ENCODE measurements around the gene NINJ2.
"Not testable (repeated sequence)": the region's sequence is repeated elsewhere in the genome, so short reads cannot be mapped to it uniquely, and the experiment has no call there.

Gene NINJ2

GRCh38 chr12:641321-641720, 21.9 kb downstream of the NINJ2 start:
- DNase-seq (ENCODE audit: low spot score): not testable (repeated sequence)

DNA sequence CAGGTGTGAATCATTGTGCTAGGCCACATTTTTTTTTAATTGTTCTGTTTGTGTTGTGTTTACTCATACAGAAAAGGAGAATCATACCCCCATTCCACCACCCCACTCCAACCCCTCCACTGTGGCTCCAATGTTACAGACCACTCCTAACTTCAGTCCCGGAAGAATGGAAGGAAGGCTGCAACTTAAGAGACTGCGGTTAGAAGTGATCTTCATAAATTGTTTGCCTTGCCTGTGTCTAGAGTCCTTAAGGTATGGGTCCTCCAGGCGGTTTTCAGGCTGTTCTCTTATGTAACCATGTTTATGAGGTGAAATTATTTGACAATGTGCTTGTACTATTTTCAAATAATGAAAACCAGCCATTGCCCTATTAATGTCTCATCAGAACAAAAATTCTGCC, 22.5 kb downstream of the NINJ2 start:
- DNase-seq (ENCODE audit: low spot score): no peak

- no peak for DNase-seq (ENCODE audit: low spot score)
Observed at GRCh38 chr12:639988-640387, 23.3 kb downstream of the NINJ2 start.

DNA sequence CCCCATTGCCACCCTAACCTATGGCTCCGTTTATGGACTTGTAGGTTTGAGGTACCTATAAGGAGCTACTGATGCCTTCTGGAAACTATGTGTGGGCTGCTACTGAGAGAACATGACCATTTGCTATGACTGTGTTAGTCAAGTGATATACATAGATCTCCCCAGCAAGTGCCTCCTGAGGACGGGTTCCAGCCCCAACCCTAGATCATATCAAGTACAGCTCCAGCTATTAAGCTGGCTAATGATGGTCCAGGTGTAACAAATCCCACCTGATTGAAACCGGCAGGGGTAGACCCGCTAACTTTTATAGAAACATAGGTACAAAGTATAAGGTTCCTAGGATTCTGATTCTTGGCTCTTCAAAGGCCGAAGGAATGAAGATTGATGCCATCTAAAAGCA, 23.7 kb downstream of the NINJ2 start:
- DNase-seq (ENCODE audit: low spot score): no peak

DNA sequence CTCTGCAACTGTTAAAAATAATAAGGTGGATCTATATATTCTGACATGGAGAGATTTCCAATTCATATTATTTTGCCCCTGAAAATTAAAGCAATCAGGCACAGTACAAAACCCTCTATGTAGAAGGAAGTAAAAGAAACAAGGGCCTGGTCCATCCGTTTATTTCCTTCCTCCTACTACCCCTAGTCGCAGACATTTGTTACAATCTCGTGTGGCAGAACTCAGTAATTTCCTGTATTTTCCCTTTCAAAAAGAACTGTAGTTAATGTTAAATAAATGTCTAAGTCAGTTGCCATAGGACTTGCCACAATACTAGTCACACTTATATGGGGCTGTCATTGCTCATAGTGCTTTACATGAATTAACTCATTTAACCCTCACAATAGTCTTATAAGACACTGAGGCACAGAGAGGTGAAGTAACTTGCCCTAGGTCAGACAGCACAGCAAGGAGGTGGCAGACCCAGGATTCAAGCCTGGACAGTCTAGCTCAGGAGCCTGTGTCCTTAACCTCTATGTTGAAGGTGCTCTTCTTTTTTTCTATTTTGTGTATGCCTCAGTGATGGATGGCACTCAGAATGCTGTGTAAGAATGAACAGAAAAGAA, 24.2 kb downstream of the NINJ2 start:
- DNase-seq (ENCODE audit: low spot score): no peak

- no peak for DNase-seq (ENCODE audit: low spot score)
Observed at GRCh38 chr12:636632-637031, 26.6 kb downstream of the NINJ2 start.

DNA sequence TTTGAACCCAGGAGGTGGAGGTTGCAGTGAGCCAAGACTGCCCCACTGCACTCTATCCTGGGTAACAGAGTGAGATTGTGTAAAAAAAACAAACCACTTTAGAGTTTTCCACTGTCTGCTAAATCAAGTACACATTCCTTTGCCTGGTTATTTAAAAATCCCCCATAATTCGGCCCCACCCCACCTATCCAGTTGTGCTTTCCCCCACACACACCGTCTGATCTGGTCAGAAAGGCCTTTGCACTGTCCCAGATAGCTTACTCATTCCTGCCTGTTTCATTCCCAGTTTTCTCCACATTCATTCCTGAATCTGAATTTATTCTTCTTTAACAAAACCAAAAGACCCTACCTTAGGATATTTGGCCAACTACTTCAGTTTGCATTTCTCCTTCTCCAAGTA, 29.5 kb downstream of the NINJ2 start:
- DNase-seq (ENCODE audit: low spot score): no peak

- peak; percentile 87 for DNase-seq (ENCODE audit: low spot score)
Observed at GRCh38 chr12:632102-632696, 31.0 kb downstream of the NINJ2 start.

DNA sequence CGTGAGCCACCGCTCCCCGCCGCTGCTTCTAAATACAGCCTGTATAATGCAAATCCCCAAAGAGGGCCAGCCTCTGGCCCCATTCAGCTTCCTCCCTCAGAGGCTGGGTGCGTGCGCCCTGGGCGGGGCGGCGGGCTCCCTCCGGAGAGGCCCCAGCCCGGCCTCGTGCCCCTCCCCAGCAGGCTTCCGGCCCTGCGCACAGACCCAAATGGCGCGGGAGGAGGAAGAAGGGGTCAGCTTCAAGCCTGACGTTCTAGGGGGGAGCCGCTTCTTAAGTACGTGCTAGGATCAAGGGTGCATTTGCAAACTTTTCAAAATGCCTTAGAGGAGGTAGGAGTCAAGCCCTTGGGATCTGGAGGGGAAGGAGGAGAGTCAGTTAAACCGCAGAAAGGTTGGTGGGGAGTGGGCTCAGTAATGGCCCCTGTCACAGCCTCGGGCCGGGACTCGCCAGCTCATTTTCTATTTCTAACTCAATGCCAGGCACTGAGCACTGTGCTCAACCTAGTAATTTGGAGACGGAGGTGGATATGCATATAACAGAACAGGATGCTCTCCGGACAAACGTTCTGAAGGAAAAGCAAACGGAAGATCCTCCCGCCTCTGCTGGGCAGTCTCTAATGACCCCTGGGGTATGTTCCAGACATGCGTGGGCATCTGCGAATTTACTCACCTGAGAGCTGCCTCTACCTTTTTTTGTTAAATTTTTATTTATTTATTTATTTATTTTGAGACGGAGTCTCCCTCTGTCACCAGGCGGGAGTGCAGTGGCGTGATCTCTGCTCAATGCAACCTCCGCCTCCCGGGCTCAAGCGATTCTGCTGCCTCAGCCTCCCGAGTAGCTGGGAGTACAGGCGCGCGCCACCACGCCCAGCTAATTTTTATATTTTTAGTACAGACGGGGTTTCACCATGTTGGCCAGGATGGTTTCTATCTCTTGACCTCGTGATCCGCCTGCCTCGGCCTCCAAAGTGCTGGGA, 32.3 kb downstream of the NINJ2 start:
- DNase-seq (ENCODE audit: low spot score): no peak

GRCh38 chr12:628742-629078, 34.5 kb downstream of the NINJ2 start:
- not testable (repeated sequence) for DNase-seq (ENCODE audit: low spot score)

GRCh38 chr12:627863-628741, 35.1 kb downstream of the NINJ2 start:
- DNase-seq (ENCODE audit: low spot score): no peak

GRCh38 chr12:627285-627684, 36.0 kb downstream of the NINJ2 start:
- no peak for DNase-seq (ENCODE audit: low spot score)

DNA sequence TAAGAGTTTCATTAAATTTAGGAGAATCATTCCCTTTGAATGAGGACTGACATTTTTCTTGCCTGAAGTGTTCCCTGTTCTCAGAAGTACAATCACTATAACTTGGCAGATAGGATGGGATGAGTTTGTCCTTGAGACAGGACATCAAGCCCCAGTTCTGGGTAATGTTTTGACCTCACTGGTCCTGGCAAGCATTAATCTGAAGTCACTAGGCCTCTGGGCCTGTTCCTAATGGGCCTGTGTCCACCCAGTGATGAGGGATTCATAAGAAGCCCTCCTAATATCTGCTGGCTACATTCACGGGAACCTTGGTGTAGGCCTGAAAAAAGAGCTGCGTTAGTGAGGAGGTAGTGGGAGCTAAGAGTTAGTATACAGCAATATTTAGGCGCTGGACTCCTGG, 37.2 kb downstream of the NINJ2 start:
- DNase-seq (ENCODE audit: low spot score): no peak

- DNase-seq (ENCODE audit: low spot score): no peak
Observed at GRCh38 chr12:623865-624372, 39.3 kb downstream of the NINJ2 start.

- no peak for DNase-seq (ENCODE audit: low spot score)
Observed at GRCh38 chr12:623172-623864, 39.9 kb downstream of the NINJ2 start.

- no peak for DNase-seq (ENCODE audit: low spot score)
Observed at GRCh38 chr12:622416-622815, 40.8 kb downstream of the NINJ2 start.

DNA sequence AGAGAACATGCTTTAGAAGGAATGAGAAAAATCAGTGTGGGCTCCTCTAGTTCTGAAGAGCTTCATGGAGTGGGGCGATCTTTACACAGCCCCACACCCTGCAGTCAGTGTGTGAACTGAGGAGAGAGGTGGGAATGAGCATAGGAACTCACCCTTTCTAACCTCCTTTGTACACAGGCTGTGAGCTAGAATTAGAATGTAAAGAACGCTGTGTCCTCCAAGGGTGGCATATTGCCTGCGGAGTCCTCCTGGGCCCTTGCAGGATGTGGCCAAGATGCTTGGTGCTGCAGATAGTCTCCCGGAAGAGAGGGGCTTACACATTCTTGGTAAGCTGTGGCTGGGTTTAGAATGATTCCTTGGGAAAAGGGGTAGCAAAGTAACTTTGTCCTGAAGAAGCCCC, 43.9 kb downstream of the NINJ2 start:
- DNase-seq (ENCODE audit: low spot score): no peak

DNA sequence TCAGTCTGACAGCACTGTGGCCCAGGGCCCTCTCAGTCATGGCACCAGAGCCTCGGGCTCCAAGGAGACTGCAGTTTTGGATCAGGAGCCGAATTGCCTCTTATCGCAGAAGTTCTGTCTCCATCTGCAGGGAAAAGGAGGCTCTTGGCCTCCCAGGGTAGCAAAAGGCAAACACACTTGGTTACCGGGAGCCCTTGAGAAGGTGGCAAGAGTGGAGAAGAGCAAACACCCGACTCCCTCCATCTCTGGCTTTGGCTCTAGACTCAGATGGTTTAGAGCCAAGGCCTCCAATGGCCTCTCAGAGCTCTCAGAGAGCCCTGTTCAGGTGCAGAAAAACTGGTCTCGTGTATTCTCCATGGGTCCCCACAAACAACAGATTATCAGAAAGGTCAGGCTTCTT, 44.6 kb downstream of the NINJ2 start:
- no peak for DNase-seq (ENCODE audit: low spot score)

GRCh38 chr12:617304-617915, 45.8 kb downstream of the NINJ2 start:
- DNase-seq (ENCODE audit: low spot score): no peak

DNA sequence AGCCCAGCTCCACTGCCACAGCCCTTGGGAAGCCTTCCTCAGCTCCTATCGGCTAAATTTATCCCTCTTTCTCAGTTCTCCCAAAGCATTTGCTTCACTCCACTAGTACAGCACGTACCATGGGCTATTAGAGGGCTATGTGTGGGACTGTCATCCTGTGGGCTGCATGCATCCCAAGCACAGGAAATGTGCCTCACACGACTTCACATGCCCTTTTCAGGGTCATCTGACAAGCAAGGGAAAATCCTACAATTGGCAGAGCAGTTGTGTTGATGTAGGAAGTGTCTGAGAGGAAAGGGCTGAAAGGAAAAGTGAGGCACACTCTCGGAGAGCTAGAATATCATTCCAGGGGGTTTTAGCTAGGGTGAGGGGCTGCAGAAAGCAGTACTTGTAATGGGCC, 47.6 kb downstream of the NINJ2 start:
- DNase-seq (ENCODE audit: low spot score): no peak

DNA sequence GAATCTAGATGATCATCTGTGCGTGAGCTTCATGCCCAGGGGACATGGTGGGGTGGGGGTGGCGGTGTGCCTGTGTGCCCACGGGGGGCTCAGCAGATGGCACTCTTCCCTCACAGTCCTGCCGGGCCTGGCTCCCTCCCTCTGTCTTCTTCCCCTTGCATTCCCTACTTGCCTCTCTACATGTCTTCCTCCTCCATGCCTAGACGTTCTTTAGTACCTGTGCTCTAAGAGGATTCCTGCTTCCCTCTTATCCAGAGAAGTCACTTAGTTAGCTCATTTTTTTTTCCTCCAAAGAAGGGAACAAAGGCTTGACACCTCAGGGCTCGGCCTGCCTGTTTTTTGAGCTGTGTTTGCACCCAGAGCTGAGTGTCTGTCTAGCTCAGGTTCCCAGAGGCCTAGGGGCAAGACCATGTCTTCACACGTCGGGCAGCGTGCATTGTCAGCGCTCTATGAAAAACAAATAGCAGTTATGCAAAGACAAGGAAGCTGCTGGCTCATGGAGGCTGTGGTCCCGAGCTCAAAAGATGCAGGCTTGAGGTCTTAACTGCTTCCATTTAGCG, 48.8 kb downstream of the NINJ2 start:
- DNase-seq (ENCODE audit: low spot score): no peak
